ENCODE measurements around the gene GAPVD1. TPM values are rescaled to one million over a fixed set of nuclear protein-coding genes. Genes with fewer than 3 reads are reported as not detected.
"Not testable (repeated sequence)": the region's sequence is repeated elsewhere in the genome, so short reads cannot be mapped to it uniquely, and the experiment has no call there.

Gene GAPVD1
- total RNA-seq, result 62.5 and 63.1 TPM in 2 replicates

GRCh38 chr9:125261501-125262293, at the start of gene GAPVD1:
Gene GAPVD1 (plus strand): TSS chr9:125261826. CDS start chr9:125298922, 37,096 bp downstream.
- DNase-seq, result peak; percentile 91

GRCh38 chr9:125214186-125214585, 47.4 kb upstream of the GAPVD1 start:
- no peak for DNase-seq

- no peak for DNase-seq
These were observed 43.0 kb upstream of the GAPVD1 start for GRCh38 chr9:125218621-125219020.

DNA sequence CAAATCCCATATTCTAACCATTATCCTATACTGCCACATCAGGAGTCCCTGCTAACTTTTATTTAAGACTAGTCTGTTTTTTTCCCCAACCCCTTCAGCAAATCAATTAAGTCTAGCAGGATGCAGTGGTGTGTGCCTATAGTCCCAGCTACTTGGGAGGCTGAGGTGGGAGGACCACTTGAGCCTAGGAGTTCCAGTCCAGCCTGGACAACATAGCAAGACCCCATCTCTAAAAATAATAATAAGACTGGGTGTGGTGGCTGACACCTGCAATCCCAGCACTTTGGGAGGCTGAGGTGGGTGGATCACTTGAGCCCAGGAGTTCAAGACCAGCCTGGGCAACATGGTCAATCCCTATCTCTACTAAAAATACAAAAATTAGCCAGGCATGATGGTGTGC, 36.8 kb upstream of the GAPVD1 start:
- DNase-seq, result not testable (repeated sequence)

- no peak for DNase-seq
These were observed 33.9 kb upstream of the GAPVD1 start for GRCh38 chr9:125227761-125228160.

GRCh38 chr9:125233678-125234077, 27.9 kb upstream of the GAPVD1 start:
- DNase-seq, result peak; percentile 78

DNA sequence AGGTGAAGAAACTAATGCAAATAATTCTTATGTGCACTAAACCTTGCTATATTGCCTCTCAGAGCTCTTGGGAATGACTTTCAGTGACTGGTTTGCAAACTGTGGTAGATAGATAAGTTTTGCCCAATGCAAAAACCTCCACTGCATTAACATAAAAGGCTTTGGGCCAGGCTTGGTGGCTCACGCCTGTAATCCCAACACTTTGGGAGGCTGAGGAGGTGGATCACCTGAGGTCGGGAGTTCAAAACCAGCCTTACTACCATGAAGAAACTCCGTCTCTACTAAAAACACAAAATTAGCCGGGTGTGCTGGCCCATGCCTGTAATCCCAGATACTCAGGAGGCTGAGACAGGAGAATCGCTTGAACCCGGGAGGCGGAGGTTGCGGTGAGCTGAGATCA, 27.5 kb upstream of the GAPVD1 start:
- DNase-seq, result not testable (repeated sequence)

GRCh38 chr9:125235804-125236519, 25.7 kb upstream of the GAPVD1 start:
- DNase-seq, result no peak

DNA sequence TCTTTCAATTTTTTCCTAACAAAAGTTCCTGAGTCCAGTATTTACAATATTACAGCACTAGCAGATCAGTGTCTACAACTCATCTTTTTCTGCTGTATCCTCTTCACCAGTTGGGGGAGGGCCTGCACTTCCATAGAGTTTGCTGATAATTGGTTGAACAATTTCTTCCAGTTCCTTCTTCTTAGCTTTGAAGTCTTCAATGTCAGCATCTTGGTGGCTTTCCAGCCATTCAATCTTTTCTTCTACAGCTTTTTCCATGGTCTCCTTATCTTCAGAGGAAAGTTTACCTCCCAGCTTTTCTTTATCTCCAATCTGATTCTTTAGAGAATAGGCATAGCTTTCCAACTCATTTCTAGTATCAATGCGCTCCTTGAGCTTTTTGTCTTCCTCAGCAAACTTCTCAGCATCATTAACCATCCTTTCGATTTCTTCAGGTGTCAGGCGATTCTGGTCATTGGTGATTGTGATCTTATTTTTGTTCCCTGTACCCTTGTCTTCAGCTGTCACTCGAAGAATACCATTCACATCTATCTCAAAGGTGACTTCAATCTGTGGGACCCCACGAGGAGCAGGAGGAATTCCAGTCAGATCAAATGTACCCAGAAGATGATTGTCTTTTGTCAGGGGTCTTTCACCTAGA, 25.0 kb upstream of the GAPVD1 start:
- DNase-seq, result not testable (repeated sequence)

DNA sequence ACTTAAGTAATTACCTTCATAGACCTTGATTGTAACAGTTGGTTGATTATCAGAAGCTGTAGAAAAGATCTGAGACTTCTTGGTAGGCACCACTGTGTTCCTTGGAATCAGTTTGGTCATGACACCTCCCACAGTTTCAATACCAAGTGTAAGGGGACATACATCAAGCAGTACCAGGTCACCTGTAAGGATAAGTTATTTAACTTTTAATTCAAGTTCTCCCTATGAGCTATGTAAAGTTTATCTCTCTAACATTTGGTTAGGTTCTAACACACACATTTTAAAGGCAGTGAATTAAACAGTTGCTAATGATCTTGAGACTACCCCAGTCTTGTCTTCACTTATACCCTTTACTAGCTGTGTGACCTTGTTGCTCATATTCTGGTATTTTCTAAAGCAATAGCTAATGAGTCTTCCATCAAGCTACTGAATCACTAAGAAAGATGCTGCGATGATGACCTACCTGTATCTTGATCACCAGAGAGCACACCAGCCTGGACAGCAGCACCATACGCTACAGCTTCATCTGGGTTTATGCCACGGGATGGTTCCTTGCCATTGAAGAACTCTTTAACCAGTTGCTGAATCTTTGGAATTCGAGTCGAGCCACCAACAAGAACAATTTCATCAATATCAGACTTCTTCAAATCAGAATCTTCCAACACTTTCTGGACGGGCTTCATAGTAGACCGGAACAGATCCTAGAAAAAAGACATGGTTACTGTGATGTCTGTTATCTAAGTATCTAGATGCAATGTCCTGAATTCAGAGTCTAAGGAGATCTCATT, 23.3 kb upstream of the GAPVD1 start:
- DNase-seq, result no peak

DNA sequence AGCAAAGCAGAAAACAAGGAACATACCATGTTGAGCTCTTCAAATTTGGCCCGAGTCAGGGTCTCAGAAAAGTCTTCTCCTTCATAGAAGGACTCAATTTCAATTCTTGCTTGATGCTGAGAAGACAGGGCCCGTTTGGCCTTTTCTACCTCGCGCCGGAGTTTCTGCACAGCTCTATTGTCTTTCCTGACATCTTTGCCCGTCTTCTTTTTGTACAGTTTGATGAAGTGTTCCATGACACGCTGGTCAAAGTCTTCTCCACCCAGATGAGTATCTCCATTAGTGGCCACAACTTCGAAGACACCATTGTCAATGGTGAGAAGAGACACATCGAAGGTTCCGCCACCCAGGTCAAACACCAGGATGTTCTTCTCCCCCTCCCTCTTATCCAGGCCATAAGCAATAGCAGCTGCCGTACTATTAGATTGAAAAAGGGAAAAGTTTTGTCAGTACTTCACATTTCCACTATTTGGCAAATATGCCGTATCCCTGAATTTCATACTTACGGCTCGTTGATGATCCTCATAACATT, 22.6 kb upstream of the GAPVD1 start:
- DNase-seq, result no peak

- no peak for DNase-seq
These were observed 21.7 kb upstream of the GAPVD1 start for GRCh38 chr9:125239631-125240597.

- peak; percentile 60 for DNase-seq
These were observed 21.0 kb upstream of the GAPVD1 start for GRCh38 chr9:125240649-125240999.

- peak; percentile 100 for DNase-seq
These were observed 20.4 kb upstream of the GAPVD1 start, which contains the start of gene HSPA5 for GRCh38 chr9:125241000-125241862. Gene HSPA5 (minus strand): TSS chr9:125241343. CDS start chr9:125241126, 217 bp downstream.

- peak; percentile 18 for DNase-seq
These were observed 19.5 kb upstream of the GAPVD1 start for GRCh38 chr9:125241863-125242739.

DNA sequence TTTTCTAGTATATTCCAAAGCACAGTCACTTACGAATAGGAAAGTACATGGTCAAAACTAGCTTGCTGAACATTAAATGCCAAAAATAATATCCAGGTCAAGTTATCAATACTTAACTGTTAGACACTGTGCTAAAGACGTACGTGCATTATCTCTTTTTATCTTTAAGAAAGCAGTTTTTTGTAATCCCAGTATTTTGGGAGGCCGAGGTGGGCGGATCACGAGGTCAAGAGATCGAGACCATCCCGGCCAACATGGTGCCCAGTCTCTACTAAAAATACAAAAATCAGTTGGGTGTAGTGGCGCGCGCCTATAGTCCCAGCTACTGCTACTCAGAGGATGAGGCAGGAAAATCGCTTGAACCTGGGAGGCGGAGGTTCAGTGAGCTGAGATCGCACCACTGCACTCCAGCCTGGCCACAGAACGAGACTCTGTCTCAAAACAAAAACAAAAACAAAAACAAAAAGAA, 17.8 kb upstream of the GAPVD1 start:
- no peak for DNase-seq

DNA sequence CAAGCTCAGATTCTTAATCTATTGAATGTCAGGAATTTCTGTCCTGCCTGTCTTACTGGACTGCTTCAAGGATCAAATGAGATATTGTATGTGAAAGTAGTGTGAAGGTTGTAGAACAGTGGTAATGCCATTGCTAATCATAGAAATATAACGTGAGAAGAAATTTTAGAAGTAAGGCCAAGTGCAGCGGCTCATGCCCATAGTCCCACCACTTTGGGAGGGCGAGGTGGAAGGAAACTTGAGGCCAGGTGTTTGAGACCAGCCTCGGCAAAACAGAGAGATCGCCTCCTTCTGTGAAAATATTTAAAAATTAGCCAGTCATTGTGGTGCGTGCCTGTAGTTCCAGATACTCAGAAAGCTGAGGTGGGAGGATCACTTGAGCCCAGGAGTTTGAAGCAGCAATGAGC, 15.4 kb upstream of the GAPVD1 start:
- DNase-seq, result no peak

DNA sequence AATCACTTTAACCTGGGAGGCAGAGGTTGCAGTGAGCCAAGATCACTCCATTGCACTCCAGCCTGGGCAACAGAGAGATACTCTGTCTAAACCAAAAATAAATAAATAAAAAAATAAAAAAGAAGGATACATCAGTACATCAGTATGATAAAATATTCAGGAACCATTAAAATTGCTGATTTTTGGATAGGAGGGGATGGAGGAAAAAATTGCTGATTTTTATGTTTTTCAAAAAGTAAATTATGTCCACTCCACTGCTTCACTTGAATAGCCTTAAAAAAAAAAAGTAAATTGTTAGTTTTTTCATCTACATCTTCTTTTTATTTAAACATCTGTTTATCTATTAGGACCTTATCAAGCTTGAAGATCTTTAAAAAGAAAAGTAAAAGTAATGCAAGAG, 7.4 kb upstream of the GAPVD1 start:
- DNase-seq, result no peak
